Measurements from ENCODE around the gene MELK.

MELK gene

DNA sequence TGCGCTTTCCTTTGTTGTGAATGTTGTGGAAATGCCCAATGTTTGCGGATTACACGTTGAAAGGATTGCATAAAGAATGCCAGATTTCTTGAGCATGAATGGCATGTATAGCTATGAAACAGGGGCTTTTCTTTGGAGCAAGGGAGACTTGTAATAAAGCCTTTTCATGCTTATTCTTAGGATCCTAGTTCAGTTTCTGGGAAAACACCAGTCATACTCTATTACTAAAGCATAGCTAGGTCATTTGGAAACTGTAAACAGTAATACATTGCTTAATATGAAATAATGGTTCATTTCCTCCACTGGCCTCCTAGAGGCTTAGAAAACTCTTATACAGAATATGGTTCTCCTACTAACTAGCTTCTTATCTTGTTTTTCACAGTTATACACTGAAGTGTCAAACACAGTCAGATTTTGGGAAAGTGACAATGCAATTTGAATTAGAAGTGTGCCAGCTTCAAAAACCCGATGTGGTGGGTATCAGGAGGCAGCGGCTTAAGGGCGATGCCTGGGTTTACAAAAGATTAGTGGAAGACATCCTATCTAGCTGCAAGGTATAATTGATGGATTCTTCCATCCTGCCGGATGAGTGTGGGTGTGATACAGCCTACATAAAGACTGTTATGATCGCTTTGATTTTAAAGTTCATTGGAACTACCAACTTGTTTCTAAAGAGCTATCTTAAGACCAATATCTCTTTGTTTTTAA, 104.2 kb downstream of the MELK start:
- DNase-seq = no peak

DNA sequence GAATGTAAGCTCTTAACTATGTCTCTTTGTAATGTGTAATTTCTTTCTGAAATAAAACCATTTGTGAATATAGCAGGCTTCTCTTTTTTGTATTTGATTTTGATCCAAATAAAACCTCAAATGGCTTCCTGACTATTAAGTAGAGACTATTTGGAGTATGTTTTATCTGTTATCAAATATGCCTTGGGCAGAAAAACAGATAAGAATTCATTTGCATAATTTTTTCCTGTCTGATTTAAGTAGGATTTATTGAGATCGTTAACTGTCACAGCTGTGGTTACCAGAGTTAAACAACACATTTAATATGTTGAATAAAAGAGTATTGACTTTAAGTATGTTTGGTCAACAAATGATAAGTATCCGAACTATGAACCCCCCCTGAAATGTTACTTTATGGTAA, 104.9 kb downstream of the MELK start:
- DNase-seq = no peak

DNA sequence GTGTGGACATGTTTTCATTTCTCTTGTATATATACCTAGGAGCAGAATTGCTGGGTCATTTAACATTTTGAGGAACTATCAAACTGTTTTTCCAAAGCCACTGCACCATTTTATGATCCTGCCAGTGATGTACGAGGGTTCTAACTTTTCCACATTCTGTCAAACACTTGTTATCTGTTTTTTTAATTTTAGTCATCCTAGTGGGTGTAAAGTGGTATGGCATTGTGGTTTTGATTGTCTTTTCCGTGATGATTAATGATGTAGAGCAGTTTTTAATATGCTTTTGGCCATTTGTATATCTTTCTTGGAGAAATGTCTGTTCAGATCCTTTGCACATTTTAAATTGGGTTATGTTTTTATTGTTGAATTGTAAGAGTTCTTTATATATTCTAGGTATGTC, 107.0 kb downstream of the MELK start:
- DNase-seq = no peak

DNA sequence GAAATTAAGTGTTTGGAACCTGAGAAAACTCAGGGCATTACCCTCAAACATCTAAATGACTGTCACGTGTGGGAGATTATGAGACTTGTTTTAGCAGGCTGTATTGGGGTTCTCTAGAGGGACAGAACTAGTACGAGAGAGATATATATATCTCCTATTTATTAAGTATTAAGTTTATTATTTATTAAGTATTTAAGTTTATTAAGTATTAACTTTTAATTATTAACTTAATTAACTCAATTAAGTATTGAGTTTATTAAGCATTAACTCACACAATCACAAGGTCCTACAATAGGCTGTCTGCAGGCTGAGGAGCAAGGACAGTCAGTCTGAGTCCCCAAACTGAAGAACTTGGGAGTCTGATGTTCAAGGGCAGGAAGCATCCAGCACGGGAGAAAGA, 113.8 kb downstream of the MELK start:
- DNase-seq = no peak

DNA sequence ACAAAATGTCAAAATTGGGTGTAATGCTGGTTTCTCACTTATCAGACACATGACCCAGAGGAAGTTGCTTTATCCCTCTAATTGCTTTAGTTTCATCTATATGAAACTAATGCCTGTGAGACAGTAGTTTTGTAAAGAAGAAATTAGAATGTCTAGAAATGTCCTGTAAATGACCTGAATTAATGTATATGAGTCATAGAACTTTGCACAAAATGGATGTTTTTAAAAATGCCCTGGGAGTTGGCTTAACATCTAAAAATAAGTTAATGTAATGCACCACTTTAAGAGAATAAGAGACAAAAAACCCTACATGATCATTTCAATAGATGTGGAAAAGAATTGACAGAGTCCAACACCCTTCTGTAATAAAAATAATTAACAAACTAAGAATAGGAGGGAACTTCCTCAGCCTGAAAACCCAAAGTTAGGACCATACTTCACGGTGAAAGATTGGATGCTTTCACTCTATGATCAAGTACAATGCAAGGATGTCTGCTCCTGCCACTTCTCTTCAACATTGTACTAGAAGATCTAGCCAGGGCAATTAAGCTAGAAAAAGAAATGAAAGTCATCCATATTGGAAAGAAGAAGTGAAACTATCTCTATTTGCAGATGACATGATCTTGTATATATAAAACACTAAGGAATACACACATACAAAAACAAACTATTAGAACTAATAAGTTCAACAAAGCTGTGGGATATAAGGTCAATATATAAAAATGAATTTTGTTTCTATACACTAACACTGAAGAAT, 117.9 kb downstream of the MELK start:
- DNase-seq = no peak

DNA sequence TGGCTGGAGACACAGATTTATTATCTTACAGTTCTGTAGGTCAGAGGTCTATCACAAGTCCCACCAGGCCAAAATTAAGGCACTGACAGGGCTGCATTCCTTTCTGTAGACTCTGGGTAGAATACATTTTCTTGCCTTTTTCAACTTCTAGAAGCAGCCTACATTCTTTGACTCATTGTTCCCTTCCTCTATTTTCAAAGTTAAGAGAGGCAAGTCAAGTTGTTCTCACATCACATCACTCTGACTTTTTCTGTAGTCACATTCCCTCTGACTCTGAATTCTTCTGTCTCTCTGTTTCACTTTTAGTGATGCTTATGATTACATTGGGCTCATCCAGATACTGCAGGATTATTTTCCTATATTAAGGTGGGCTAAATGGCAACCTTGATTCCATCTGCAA, 119.0 kb downstream of the MELK start:
- no peak for DNase-seq

DNA sequence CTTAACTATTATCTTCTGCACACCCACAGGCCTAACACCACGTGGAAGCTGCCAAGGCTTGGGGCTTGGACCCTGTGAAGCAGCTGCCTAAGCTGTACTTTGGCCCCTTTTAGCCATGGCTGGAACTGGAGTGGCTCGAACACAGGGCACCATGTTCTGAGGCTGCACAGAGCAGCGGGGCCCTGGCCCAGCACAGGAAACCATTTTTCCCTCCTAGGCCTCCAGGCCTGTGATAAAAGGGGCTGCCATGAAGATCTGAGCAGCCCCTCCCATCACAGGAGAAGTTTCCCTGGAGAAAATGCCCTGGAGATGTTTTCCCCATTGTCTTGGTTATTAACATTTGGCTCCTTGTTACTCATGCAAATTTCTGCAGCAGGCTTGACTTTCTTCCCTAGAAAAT, 126.3 kb downstream of the MELK start:
- DNase-seq = no peak

DNA sequence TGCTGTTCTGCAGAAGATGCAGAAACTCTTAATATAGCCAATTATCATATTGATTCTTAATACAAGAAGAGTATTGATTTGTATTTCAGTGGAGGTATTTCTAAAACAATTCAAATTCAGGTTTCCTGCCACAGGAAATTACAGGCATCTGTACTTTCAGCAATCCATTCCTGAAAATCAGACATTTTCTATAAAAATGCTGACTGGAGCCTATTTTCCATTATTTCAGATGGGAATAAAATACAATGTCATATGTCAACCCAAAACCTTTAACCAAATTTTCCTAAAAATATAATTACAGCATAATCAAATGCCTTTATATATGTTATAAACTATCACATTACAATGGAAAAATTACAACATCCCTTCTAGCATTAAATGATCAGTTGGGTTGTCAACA, 131.5 kb downstream of the MELK start:
- no peak for DNase-seq

DNA sequence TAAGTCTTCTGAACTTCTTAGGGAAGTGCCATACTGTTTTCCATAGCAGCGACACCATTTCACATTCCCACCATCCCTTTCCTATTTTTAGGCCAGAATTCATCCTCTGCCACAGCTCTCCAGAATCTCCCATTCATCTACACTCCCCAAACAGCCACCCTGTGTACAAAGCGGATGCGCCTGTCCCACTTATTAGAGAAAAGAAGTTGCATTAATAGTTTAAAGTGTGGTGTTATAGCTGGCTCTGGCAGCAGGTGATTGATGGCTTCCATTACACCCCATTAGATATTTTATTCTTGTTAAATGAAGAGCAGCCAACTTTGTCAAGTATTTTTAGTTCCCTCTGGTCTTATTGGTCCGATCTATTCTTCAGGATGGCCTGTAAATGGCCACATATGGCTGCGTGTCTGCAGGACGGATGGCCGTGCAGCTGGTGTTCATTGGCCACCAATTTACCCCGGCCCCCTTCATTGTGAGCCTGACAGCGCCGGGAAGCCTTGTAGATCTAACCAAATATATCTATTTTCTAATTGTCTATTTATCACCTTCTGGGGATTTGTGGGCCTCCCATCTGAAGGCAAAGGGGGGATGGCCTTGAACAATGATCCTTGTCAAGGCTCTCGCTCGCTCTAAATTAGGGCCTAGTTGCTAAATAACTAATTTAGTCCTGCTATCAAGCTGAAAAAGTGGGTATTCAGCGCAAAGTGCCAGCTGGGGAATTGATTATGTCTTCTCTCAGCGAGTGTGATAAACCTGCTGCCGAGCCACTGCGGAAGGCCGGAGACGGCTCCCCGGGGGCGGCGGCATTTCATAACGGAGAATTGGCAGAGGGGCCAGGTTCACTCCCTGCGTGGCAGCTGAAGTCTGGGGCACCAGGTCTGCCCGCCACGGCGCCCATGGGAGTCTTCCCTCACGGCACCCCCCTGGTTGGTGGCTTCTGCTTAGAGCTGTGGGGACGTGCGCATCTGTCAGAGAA, 141.1 kb downstream of the MELK start:
- DNase-seq = no peak

DNA sequence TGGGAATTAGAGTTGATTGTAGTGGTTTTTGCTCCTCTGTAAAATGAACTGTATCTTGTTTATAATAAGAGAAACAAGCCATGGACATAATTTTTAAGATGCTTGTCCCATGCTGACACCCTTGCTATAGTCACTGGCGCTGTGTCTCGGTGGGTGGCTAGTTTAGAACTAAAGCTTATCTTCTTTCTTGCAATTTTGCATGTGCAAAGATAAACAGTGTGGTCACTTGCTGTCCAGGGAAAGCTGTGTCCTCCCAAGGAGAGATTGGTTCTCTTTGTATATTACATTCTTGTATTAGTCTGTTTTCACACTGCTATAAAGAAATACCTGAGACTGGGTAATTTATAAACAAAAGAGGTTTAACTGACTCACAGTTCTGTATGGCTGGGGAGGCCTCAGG, 143.8 kb downstream of the MELK start:
- no peak for DNase-seq

DNA sequence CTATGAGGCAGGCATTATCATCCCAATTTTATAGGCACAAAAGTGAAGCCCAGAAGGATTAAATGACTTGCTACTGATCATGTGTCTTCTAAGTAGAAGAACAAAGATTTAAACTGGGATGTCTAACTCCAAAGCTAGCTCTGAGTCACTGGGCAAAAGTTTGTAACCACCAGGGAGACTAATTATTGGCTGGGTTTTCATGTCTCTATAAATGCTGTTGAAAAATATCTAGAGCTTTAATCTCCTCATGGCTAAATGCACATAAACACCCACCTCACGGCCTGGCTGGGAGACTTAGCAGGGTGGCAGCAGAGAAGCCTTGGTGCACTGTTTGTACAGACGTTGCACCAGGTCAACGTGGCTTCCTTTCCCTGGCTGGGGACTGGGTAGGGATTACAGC, 144.6 kb downstream of the MELK start:
- DNase-seq = no peak

DNA sequence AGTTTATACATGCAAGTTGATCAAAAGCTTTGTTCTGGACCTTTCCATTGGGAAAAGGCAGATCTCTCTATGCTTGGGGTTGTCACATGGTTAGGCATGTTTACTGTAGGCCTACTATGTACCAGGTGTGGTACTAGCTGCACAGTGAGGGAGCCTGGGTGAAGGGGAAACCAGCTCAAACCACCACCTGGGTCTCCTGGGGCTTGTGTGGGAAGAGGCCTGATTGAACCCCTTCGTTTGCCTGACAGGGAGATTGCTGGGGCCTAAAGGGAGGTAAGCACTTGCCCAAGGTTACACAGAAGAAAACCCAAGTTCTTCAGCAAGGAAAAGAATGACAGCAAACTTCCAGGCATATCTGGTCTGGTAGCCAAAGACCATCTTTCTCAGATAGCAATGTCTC, 145.9 kb downstream of the MELK start:
- DNase-seq = no peak

DNA sequence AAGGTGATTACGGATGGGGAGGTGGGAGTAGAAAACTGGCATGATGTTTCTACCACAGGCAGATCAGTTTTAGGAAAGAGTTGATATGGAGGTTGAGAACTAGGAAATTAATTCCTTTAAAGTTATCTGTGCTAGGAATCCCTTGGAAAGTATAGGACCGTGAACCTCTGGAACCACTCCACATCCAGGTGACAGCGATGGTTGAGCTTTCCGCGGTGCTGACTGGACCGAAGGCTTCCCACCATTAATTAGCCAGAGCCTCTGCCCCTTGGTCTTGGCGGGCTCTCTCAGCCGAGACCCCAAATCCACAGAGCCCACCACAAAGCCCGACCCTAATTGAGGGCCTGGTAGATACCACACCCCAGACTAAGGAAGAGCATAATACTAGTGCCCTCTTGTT, 147.3 kb downstream of the MELK start:
- no peak for DNase-seq

DNA sequence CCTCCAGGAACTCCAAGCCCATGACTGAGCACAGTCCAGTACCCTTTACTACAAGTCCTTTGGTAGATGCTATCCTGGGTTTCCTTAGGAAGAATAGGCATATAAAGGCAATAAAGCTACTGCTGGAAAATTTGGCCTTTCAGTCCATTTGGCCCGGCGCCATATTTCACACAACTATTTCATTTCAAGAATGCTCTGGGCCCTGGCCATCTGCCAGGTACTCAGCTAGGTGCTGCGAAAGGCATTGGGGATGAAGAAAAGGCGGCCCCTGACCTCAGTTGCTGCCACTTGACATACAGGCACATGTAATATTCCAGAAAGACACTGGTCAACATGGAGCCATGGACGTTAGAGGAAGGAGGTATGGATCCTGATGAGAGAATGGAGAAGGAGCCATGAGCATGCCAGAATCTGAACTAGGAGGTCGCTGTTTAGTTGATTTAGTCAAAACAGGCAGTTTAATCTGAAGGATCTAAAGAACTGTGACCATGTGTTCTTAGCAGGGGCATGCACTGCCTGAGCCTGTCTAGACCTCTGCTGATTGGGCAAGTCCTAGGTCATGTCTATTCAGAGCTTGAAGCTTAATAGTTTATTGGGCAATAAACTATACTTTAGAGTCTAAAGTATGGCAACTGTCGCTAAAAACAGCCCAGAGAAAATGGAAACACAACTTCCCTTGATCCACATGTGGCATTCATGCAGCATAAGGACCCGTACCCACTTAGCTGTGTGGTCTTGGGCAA, 149.3 kb downstream of the MELK start:
- DNase-seq = no peak

DNA sequence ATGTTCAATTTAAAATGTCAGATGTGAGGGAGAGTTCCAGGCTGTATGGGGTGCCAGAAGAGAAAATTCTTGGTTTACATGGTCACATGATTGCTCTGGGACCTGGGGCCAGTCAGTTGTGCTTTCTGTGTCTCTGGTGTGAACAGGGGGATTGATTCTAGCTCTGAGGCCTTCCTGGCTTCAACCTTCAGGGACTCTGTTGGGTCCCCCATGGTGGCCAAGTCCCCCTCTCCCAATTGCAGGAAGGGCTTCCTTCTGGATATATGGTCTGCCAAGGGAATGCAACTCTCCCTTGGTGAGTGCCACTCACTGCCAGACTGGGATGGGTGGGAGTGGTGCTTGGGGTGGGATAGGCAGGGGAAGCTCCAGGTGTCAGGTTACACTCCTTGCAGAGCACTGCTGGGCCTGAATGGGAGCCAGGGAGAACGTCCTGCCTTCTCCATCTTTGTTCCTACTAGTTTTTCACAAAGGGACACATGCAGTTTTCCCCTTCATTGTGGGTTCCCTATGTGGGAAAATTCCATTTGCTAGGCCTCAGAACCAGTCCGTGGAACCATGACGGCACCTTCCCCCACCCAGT, 153.2 kb downstream of the MELK start:
- no peak for DNase-seq

Data from effector CD8-positive, alpha-beta T cell (primary cell).